KOPT-K1 (cell line): ENCODE data around the gene TAF15.
A peak's percentile ranks its signal among the peaks of the same experiment; 100 is the strongest.

ENCODE experiments used
- H3K27ac ChIP-seq: fragments of 200-600 bp; sonication (generic); 2 replicates; pipeline ENCODE4 v1.5.1; 2016; ENCODE audit warnings: antibody characterized with exemption, mild to moderate bottlenecking, low read depth, low read length; ENCODE audit not compliant: poor library complexity, severe bottlenecking
- H3K36me3 ChIP-seq: fragments of 200-600 bp; sonication (generic); 2 replicates; pipeline ENCODE4 v1.5.1; 2017; ENCODE audit warnings: antibody characterized with exemption, mild to moderate bottlenecking, low read length, moderate library complexity; ENCODE audit not compliant: insufficient read depth
- H3K9me3 ChIP-seq: fragments of 200-600 bp; sonication (generic); 2 replicates; pipeline ENCODE4 v1.5.1; 2017; ENCODE audit warnings: antibody characterized with exemption, low read length, mild to moderate bottlenecking; ENCODE audit not compliant: insufficient read depth, poor library complexity, severe bottlenecking

TAF15 gene

DNA sequence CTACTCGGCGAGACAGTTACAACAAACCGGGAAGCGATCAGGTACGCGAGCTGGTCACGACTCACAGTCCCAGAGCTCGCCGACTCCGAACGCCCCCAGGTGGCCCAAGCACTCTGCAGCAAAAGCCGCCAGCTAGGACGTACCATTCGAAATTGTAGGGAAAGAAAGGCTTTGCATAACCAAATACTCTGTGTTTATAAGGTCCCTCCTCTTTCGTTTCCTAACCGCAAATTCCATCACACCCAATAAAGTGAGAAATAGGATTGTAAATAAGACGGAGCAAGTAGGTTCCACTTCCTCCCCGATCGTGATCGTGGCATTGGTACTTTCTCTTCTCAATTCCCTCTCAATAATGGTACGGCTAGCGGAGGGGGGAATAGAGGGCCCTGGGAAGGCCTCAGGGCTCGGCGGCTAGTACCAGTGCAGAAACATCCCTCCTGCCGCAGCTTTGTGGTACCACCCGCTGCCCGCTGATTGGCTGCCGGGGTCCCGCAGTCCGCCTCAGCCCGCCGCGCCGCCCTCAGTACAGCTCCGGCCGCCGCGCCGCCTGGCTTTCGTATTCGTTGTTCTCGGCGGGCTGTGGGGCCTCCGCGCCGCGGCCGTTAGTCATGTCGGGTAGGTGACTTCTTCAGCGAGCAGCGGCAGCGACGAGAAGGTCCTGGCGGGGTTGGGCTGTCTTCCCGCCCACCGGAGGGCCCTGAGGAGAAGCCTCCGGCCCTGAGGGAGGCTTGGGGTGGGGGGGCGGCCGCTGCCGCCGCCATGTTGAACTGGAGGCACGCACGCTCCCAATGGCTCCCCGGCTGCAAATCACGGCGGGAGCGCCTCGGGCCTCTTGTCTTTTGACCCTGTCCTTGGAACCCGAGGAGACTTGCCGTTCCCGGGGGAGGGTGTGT is at the start of gene TAF15:
TAF15 (plus strand) TSS at position 523 of the 893 bp plus-strand sequence; CDS start at position 609, 86 bp downstream.
- no peaks in the 10 kb centered on the region for H3K9me3 ChIP-seq
- H3K36me3 ChIP-seq, result peaks cover 28% of the 10 kb centered on the region
- H3K27ac ChIP-seq, result peak within 1 kb of the TSS; percentile 90

- no peaks in the 10 kb centered on the region for H3K36me3 ChIP-seq
- H3K9me3 ChIP-seq, result no peaks in the 10 kb centered on the region
- H3K27ac ChIP-seq, result no peak within 1 kb of the TSS
Observed at GRCh38 chr17:35760587-35760986, 48.7 kb upstream of the TAF15 start, which contains the start of gene C17orf50. TSS of gene C17orf50 (plus strand) at chr17:35760887. CDS start at chr17:35760942, 55 bp downstream.

GRCh38 chr17:35761601-35762000 is 47.7 kb upstream of the TAF15 start:
- no peaks in the 10 kb centered on the region for H3K9me3 ChIP-seq

DNA sequence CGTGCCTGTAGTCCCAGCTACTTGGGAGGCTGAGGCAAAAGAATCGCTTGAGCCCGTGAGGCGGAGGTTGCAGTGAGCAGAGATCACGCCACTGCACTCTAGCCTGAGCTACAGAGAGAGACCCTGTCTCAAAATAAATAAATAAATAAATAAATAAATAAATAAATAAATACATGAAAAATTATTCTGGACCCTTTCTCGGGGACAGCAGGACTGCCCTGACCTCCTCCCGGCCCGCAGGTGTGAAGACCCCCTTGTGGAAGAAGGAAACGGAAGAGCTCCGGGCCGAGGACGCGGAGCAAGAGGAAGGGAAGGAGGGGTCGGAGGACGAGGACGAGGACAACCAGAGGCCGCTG is 45.5 kb upstream of the TAF15 start:
- H3K27ac ChIP-seq, result peak overlapping the region; percentile 48
- H3K36me3 ChIP-seq, result no peaks in the 10 kb centered on the region
- H3K9me3 ChIP-seq, result no peaks in the 10 kb centered on the region

More at GRCh38 chr17:35761601-35762000, 47.7 kb upstream of the TAF15 start:
- Histone ChIP-seq H3K36me3 (no peaks in the 10 kb centered on the region), H3K27ac (no peak overlapping the region)

GRCh38 chr17:35764123-35764991 is 44.9 kb upstream of the TAF15 start:
- no peaks in the 10 kb centered on the region for H3K36me3 ChIP-seq
- peak overlapping the region; percentile 48 for H3K27ac ChIP-seq

GRCh38 chr17:35765086-35765710 is 44.1 kb upstream of the TAF15 start:
- Histone ChIP-seq H3K36me3 (no peaks in the 10 kb centered on the region), H3K27ac (peak overlapping the region; percentile 48), H3K9me3 (no peaks in the 10 kb centered on the region)

More at GRCh38 chr17:35764123-35764991, 44.9 kb upstream of the TAF15 start:
- H3K9me3 ChIP-seq, result no peaks in the 10 kb centered on the region

- H3K9me3 ChIP-seq, result no peaks in the 10 kb centered on the region
- H3K27ac ChIP-seq, result no peak overlapping the region
- no peaks in the 10 kb centered on the region for H3K36me3 ChIP-seq
Observed at GRCh38 chr17:35765756-35766488, 43.4 kb upstream of the TAF15 start.

DNA sequence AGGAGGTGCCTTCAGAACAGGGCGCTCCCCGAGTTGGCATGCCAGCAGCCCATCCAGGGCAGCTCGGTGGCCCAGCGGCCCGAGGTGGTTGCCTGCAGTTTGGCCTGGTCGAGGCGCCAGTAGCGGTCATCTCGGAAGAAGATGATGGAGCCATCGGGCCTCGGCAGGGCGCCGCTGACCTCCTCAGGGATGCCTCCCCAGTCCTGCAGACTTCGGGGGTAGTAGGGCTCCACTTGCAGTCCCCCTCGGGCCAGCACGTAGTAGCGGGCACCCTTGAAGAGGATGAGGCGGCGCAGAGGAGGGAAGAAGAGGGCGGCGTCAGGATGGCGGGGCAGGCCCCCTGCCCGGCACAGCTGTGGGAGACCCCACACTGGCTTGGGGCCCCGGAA is 42.8 kb upstream of the TAF15 start:
- Histone ChIP-seq H3K36me3 (no peaks in the 10 kb centered on the region), H3K9me3 (no peaks in the 10 kb centered on the region), H3K27ac (no peak overlapping the region)

DNA sequence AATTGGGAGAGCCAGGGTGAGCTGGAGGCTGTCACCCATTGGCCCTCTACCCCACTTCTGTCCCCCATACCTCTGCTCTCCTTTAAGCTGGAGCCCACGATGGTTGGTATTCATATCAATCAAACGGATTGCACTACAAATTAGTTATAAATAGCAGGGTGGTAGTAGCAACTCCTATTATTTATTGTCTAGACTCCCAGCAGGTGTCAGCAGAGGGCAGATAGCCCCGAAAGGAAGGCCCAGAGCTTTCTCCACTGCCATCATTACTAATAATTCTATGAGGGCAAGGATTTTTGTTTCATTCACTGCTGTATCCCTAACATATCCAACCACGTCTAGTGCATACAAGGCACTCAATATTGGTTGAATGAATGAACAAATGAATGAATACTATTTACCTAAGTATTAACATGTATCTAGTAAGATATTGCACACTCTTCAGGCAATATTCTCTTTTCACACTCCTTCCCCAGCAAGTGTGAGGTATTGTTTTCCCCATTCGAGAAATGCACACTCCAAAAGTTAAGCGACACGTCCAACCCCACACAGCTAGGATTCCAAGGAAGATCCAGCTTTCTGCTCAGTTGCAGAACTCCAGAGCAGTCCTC is 42.3 kb upstream of the TAF15 start:
- Histone ChIP-seq H3K9me3 (no peaks in the 10 kb centered on the region), H3K27ac (no peak overlapping the region)

GRCh38 chr17:35768797-35769196 is 40.5 kb upstream of the TAF15 start:
- H3K27ac ChIP-seq, result no peak overlapping the region

More for the DNA sequence above, 42.3 kb upstream of the TAF15 start:
- H3K36me3 ChIP-seq, result no peaks in the 10 kb centered on the region

DNA sequence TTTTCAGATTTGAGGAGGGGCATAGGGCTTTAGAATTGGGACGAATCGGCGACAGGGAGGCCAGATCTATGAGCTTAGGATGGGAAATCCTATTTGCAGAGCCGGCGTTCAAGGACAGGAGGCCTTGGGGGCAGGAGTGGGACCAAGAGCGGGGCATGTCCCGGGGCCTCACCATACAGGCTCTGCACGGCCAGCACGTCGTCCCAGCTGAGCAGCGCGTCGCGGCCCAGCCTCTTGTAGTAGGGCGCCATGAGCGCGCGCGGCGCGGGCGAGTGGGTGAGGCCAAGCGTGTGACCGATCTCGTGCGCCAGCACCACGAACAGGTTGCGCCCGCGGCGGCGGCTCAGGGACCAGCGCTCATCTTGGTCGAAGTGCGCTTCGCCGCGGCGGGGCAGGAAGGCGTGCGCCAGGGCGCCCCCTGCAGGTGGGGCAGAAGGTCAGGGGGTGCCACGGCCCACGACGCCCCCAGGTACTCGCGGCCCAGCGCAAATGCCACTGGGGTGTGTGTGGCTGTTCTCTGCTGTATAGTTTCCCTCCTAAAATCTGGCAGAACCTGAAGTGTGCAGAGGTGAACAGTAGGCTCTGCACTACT is 39.3 kb upstream of the TAF15 start:
- no peaks in the 10 kb centered on the region for H3K36me3 ChIP-seq
- no peaks in the 10 kb centered on the region for H3K9me3 ChIP-seq
- no peak overlapping the region for H3K27ac ChIP-seq

More at GRCh38 chr17:35768797-35769196, 40.5 kb upstream of the TAF15 start:
- Histone ChIP-seq H3K36me3 (no peaks in the 10 kb centered on the region), H3K9me3 (no peaks in the 10 kb centered on the region)

GRCh38 chr17:35773129-35773528 is 36.2 kb upstream of the TAF15 start:
- H3K27ac ChIP-seq, result peak overlapping the region; percentile 34

GRCh38 chr17:35773679-35774425 is 35.4 kb upstream of the TAF15 start:
- no peaks in the 10 kb centered on the region for H3K9me3 ChIP-seq
- H3K27ac ChIP-seq, result peak overlapping the region; percentile 34
- no peaks in the 10 kb centered on the region for H3K36me3 ChIP-seq

More at GRCh38 chr17:35773129-35773528, 36.2 kb upstream of the TAF15 start:
- Histone ChIP-seq H3K36me3 (no peaks in the 10 kb centered on the region), H3K9me3 (no peaks in the 10 kb centered on the region)
